GM19099 (cell line): Measurements from ENCODE around the gene MAP3K4.

Source experiments
- POLR2A ChIP-seq: IDR thresholded peaks from 3 replicates; pipeline ENCODE4 v1.6.1; 2011; ENCODE audit warnings: low read depth; ENCODE audit not compliant: insufficient read length; ENCODE audit errors: extremely low read depth

MAP3K4 gene

DNA sequence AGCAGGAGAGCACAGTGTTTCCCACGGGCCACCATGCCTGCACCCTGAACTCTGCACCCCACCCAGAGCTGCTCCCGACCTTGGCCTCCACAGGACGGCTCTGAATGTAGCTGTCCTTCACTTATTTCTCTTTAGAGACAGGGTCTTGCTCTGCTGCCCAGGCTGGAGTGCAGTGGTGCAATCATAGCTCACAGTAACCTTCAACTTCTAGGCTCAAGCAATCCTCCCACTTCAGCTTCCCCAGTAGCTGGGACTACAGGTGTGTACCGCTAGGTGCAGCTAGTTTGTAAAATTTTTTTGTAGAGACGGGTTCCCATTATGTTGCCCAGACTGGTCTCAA is 151.4 kb downstream of the MAP3K4 start:
- no peak for TF ChIP-seq POLR2A

DNA sequence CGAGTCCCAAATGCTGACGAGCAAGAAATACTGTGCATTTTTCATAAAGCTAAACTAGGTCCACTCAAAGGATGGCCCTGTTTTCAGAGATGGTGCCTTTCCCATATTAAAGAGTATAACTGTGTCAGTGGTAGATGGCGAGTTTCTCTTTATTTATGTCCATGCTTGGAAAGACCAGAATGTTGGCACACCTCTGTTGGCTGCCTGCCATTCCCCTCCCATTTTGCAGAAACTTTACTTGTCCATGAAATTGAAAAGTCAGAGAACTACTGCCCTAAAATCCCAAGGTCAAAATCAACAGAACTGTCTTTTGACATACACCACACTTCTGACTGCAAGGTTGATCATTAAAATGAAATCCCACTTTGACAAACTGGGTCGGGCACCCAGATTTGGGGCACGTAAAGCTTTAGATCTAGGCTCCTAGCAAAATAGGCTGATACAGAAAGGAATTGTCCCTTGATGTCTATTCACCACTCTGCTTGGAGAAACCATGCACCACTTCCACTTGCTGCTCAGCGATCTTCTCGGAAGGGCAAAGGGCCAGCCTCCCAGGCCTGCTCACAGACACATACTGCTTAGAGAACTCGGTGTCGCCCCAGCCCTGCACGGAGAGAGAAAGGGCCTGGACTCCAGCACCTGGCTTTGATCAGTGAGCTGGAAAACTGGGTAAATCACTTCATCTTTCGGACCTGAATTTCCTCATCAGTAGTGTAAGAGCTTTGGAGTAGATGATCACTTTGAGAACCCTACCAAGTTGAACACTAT is 152.3 kb downstream of the MAP3K4 start:
- TF ChIP-seq POLR2A: no peak

DNA sequence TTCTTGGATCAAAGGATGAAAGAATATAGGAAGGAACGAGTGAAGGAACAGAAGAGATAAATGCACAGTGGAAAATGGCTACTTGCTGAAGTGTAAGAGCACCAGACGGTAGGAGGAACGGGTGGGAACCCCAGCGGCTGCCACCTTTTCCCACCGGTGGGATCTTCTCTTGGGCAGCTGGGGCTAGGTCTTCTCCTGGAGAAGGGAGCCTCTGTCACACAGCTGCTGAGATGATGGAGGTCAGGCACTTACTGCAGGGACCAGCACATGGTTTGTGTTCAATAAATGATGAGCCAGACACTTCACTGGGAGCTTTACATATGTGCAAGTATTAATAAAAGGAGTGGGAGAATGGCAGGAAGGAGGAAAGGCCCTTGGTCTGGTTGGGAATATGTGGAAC is 158.6 kb downstream of the MAP3K4 start:
- TF ChIP-seq POLR2A: no peak

DNA sequence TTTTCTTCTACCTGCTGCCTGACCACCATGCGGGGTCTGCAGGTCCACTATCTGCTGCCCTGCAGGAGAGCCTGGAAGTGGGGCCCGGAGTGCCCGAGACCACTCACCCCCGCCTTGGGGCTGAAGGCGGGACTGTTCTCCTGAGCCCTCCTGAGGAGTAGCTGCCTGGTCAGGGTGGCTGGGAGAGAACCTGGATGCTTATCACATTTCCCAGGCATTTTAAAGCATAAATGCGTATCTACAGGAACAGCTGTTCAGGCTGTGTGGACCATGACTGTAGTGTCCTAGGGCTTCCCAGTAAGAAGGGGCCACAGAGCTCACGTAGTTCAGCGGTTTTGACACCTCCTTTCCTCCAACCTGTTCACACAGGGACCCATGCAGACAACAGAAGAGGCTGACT is 159.0 kb downstream of the MAP3K4 start:
- TF ChIP-seq POLR2A: no peak

DNA sequence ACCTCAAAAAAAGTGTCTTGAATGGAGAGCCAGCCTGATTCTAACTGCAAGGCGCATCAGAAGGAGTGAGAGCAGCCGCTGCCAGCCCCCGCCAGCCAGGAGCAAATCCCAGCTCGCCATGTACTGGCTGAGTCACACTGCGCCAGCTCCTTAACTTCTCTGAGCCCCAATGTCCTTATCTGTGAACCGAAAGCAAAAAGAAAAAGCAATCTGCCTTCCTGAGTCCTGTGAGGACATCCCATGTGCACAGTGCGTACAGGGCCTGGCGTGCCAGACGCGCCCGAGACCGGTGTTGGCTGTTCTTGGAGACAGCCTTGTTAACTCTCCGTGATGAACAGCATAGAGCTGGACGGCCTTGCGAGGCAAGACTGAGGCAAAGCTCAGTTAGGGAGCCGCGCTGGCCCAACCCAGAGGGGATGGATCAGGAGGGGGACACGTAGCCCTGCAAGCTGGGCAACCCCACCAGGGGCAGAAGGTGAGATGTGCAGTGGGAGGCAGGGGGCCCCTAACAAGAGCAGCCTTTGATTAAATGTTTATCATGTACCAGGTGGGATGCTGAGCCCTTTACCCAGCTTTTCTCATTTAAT is 159.6 kb downstream of the MAP3K4 start:
- TF ChIP-seq POLR2A: no peak

DNA sequence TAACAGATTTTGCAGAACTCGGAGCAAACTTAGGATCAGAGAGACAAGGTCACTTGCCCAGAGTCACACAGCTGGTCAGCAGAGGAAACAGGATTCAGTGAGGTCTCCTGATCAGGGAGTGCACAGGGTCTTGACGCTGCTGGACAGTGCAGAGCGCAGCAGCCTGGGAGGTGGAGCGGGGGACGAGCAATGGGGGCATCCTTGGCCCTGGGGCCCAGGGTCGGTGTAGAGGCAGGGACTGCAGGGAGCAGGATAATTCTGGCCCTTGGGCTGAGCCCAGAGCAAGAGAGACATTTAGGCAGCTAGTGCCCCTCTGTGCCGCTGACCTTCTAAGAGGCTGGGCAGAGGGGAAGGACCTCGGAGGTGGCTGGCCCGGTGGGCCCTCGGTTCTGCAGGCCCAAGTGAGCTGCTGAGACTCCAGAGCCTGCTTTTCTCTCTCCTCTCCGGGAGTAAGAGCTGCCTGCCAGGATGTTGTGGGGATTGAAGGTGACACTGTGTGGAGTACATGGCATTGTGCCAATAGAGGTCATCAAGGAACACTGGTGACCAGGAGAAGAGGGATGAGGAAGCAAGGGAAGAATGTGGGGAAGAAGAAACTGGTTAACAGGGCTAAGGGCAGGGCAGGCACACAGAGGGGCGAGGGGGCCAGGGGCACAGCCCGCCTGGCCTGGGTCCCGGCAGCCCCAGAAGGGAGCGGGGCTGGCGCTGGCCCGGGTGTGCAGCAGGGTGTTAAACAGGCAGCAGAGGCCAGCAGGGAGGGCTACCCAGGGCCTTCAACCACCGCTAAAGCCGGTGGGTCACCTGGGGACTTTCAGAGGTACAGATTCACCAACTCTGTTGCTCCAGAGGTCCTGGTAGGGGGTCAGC is 160.3 kb downstream of the MAP3K4 start:
- no peak for TF ChIP-seq POLR2A

DNA sequence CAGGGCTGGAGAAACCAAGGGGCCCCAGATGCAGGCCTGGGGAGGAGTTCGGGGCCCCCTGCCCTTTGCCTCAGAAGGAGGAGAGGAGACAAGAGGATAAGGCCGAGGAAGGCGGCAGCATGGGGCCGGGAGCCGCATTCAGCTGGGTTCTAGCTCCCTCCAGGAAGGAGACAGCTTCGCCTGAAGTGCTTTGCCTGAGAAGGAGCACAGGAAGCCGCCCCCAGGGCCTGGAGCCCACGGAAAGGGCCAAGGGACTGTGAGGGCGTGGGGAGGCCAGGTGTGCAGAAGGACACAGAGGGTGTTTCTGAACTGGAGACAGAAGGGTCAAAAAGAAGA is 160.9 kb downstream of the MAP3K4 start:
- no peak for TF ChIP-seq POLR2A

DNA sequence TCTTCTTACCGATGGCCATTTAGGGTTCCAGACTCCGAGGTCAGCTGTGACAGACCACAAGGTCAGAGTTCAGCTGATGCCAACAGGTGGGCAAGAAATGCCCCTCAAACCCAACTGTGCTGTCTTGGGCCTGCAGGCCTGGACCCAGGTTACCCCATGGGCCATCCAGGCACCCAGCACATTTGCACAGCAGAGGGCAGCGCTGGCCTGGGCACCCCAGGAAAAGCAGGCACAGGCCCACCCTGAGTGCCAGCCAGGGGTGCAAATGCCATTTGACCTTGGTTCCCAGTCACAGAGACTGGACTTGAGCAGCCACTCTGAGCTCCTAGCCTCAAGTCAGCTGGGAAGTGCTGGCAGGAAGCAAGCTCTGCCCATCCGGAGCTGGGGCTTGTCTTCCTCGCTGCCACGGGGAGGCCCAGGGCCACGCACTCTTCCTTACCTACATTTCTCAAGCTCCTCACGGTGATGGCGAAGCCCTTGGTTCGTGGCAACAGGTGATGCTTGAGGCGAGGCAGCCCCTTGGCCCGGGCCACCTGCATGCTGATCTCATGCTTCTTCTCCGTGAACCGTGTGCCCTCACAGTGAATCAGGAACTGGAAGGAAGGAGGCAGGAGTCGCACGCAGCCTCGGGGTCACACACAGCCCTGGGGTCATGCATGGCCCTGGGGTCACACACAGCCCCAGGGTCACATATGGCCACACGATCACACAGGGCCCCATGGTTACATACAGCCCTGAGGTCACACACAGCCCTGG is 161.5 kb downstream of the MAP3K4 start:
- TF ChIP-seq POLR2A: no peak

DNA sequence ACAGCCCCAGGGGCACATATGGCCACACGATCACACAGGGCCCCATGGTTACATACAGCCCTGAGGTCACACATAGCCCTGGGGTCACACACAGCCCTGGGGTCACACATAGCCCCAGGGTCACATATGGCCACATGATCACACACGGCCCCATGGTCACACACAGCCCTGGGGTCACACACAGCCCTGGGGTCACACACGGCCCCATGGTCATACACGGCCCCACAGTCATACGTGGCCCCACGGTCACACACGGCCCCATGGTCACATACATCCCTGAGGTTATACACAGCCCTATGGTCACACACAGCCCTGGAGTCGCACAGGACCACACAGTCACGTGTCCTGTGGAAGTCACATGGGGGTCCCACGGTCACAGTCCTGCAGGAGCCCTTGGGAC is 162.2 kb downstream of the MAP3K4 start:
- TF ChIP-seq POLR2A: no peak

DNA sequence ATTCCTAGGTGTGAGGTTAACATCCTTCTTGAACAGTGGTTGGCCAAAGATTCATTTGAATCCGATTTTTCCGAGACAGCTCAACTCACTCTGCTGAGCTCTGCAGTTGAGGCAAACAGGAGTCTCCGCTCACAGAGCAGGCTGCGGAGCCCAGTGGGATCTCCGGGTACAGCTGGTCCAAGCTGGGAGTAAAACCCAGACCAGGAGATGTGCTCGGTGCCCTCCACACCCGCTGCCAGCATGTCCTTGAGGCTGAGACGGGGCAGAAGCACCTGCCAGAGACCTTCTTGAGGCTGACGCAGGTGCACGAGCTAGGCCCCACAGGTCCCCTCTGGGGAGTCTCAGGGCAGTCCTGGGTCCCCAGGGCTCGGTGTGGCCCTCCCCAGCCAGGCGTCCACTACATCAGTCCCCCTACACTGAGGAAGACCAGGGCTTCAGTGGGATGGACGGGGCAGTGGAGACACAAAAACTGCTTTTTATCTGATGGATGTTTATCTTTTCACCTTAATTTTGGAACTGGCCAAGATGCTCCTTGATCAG is 163.3 kb downstream of the MAP3K4 start:
- TF ChIP-seq POLR2A: no peak

DNA sequence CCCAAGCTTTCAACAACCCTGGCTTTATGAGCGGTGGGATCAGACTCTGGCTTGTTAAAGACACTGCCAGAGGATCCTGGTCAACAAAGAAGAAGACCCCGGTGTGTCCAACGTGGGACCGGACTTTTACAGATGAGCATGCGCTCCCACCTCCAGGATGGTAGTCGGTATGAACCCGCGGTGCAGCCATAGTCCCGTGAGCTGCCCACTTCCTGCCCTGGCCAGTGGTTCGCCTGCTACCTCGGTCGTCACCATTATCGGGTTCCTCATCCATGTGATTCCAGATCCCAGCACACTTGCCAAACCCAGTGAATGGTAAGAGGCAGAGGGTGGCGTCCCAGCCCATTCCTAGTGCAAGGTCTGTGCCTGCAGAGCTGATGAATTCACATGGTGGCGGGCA is 169.6 kb downstream of the MAP3K4 start:
- TF ChIP-seq POLR2A: no peak

DNA sequence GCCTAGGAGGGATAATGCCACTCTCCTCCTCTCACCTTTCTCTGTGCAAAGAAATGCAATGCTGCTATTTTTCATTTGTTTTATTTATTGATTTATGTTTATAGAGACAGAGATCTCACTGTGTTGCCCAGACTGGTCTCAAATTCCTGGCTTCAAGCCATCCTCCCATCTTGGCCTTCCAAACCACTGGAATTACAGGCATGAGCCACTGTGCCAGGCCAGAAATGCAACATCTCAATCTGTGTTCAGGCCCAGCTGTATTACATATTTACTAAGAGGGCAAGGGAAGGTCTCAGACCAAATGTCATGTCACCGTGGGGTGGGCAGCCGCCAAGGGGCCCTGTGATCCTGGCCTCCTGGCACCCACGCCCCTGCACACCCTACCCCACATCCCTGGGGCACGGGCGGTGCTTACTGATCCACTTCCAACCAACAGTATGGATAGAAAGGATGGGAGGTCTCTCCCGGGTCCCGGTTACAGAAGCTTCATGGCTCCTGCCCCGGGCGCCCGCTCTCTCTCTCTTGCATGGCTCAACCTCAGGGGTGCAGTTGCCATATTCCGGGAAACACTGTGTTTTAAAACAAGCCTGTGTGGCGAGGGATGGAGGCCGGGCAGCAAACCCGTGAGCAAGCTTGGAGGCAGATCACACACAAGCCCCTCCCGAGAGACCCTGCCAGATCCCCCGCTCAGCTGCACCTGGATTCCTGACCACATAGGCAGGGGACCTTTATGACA is 170.5 kb downstream of the MAP3K4 start:
- TF ChIP-seq POLR2A: no peak

DNA sequence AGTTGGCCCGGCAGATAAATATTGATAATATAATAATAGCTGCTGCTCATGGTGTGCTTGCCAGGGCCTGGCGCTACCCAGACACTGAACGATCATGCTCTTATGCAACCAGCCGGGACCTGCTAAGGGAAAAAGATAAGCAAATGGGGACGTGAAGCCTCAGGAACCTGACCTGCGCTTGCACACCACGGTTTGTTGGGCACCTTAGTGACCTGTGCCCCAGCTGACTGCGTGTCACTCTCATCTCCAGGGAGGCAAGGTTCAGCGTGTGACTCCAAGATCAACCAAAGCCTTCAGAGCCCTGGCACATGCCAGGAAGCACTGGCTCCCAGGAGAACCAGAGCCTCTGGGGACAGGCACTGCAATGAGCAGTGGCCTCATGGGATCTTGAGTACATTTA is 171.2 kb downstream of the MAP3K4 start:
- TF ChIP-seq POLR2A: no peak

DNA sequence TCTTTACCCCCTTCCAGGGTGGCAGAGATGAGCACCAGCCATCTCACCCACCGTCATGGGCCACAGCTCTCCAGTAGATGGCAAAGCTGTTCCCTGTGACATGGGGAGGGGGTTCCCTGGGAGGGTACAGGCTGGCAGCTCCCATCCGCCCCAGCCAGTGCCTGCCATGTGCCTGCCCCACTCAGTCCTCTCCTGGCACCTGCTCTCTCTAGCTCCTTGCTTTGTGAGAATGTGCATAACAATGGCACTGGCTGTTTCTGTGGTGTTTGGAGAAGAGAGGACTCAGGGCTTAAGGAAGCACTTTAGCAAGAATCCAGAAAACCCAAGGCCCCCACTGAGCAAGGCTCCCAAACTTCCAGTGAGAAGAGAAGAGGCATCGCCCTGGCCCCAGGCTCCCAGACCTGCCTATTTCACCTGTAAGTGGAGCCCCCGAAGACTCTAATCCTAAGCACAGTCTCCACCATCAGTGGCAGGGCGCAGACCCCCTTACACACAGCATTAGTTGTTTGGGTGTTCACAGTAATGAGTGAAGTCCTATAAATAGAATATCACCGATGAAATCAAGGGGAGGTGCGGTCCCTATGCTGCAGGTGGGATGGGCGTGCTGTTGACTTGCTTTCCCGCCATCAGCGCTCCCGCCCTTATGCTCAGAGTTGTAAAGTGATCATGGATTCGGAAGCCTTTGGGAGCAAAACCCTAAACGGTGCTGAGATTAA is 172.1 kb downstream of the MAP3K4 start:
- TF ChIP-seq POLR2A: no peak
